Left ventricle myocardium superior (tissue), 1 donor: Measurements from ENCODE around the gene LYPD6B. TPM values are rescaled to one million over a fixed set of nuclear protein-coding genes. Genes with fewer than 3 reads are reported as not detected.

Source experiments
- ATAC-seq: fragments of 200-7000 bp; cut with Tn5 transposase; one replicate; pipeline ENCODE4 v1.9.1; 2020; ENCODE audit warnings: mild to moderate bottlenecking, moderate library complexity
- DNase-seq: peaks from one replicate; pipeline ENCODE4 v3.0.0-alpha.2; 2020
- intact Hi-C: fragments of 100-400 bp; cut with micrococcal nuclease; formaldehyde crosslinking; loops from one replicate; pipeline ENCODE4 v1.11.0; 2022
- total RNA-seq: library from RNA; stranded (reverse); fragmentation: NEBNext Ultra II Directional; extraction: Animal tissue kit (Norgen Biotek cat#: 25700); gene quantifications from one replicate; pipeline ENCODE4 v1.2.1, GENCODE V29; 2021
- donor health status: DM: no; HTN: yes; CAD: no; lungs with severe emphysema.

The LYPD6B gene
- total RNA-seq, 1 donor from 2014 or later, result not detected

DNA sequence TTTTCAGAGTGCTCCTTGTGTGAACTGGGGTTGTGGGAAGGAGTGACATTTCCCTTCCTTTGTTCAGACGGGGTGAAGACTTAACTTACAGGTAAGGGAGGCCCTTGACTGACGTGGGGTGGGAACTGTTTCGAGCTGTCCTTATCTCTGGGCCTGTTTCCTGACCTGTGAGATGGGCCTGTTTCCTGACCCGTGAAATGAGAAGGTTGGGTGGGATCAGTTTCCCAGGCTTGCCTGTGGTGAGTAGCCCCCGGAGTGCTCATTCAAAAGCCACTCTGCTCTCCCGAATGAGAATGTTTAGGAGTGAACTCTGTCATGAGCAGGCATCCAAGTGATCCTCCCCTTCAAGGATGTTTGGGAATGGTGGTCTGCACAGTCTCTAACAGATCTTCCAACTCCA, 4.1 kb upstream of the LYPD6B start:
- DNase-seq (no peak), ATAC-seq (no peak)
- intact Hi-C loops, result no loop called here

DNA sequence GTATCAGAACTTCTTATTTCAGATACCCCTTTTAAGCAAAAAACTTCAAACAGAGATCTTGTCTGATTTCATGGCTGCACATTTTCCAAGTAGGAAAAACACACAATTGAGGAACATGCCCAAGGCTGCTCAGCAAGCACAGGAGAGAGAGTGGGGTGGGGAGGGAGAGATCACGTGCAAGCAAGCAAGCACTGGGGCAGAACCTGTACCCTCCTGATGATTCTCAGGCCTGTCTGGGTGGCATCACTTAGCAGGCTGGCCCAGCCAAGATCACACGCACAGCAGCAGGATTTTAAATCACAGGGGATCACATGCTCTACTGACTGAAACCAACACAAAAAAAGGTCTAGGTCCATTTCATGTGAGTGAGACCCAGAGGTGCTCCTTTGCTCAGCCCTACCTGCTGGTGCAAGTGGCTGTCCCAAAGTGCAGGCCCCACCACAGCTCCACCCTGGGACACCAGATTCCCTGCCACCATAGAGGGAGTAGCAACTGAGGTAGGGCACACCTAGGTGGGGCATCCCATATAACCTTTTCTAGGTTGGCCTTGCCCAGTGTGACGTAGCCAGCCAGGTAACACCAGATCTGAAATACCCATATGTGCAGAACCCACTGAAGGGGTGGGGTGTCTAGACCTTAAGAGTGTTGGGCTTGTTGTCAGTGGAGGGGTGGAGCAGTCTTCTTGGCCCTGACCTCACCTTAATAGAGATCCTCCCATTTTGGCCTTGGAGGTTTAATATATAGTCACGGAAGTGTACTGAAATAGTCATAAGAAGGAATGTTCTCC, 1.8 kb upstream of the LYPD6B start:
- intact Hi-C loops, result no loop called here
- DNase-seq (no peak), ATAC-seq (no peak)

DNA sequence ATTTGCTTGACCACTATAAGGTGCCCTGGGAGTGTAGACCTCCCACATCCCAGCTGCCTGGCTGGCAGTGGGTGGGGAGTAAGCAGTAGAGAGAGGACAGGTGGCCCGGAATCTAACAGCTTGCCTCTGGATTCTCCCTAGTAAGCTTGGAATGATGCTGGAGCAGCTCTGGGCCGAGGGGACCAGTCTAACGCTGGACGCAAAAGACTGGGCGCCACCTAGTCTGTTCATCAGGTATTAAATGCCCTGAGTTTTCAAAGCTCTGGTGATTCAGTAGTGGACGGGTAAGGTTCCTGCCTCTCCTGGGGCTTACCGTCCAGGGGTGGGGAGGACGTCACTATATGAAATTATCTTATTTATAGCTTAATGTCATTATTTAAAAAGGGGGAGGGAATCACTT, 648 bp upstream of the LYPD6B start:
- intact Hi-C loops, result no loop called here
- ATAC-seq (no peak), DNase-seq (no peak)

DNA sequence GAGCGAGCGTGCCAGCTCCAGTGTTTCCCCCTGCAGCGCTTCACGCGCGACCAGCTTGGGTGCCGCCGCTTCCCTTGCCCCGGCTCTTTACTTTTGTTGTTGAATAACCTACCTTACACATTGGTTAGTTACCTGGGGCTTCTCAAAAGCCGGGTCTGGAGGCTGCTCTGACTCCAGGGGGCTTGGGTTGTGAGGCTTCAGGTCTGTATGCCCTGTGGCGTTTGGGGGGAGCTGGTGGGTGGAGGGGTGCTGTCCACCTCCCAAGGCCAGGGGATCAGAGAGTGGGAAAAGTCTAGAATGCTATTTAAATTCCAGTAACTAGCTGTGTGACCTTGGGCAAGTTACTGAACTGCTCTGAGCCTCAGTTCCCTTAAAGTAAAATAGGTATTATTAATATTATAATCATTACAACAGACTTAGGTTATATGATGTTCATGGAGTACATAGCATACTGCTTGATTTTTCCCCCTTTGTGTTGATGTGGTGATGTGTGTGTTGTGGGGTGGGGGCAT, 770 bp downstream of the LYPD6B start:
- intact Hi-C loops, result no loop called here
- ATAC-seq (no peak), DNase-seq (no peak)

DNA sequence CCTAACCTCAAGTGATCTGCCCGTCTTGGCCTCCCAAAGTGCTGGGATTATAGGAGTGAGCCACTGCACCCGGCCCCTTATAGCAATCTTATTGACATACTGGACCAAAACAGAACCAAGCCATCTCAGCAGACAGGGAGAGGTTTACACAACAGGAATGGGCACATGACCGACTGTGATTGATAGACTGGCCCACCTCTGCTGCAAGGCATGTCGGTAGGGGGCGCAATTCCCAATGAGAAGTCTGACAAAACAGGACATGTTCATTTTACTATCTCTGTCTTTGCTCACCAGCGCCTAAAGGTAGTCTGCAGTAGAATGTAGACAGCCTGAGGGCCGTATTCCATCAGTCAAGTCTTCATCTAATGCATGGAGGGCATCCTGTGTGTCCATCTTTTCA, 2.0 kb downstream of the LYPD6B start:
- no peak for ATAC-seq
- intact Hi-C loops, result no loop called here
- no peak for DNase-seq

DNA sequence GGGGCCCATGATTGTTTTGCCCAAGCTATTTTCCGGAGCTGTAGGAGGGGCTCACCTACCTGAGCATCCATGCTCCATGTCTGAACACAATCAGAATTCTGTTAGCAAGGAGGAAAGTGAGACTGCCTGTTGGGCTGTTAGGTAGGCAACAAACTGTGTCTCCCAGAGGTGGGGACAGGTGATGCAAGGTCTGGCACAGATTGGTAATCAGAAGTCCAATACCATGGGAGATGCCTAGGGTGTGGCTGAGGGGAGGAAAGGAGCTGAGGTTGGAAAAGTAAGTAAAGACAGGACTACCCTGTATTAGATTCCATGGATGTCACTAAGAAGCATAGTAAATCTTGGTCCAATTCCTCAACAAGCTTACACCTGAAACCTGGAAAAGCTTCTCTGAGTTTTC, 3.0 kb downstream of the LYPD6B start:
- DNase-seq (no peak), ATAC-seq (no peak)
- intact Hi-C loops, result no loop called here

DNA sequence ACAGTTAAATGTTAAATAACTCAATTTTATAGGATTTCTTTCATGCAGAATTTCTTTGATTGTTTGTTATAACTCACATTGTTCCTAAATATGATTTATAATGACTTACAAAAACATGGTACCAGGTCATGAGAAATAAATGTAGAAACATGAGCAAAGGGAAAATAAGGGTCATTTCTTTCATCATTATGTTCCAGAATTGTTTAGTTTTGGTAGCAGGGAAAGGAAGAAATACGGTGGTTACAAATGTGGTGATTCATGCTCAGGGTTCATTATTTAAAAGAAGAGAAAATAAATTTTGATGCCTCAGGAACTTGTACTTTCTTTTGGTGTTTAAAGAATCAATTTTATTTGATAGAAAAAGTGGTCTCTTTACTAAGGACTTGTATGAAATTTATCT, 4.4 kb downstream of the LYPD6B start:
- intact Hi-C loops, result no loop called here
- ATAC-seq, result no peak
- no peak for DNase-seq

DNA sequence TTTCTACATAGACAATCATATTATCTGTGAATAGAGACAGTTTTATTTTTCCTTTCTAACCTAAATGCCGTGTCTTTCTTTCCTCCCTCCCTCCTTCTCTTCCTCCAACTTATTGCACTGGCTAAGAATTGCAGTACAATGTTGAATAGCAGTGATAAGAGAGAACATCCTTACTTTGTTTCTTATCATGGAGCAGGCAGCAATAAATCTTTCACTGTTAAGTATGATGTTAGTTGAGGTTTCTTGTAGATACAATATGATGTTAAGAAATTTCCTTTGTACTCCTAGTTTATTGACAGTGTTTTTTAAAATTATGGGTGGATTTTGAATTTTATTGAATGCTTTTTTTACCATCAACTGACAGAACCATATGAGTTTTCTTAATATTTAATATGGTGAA, 6.0 kb downstream of the LYPD6B start:
- no peak for ATAC-seq
- intact Hi-C loops, result no loop called here
- no peak for DNase-seq

DNA sequence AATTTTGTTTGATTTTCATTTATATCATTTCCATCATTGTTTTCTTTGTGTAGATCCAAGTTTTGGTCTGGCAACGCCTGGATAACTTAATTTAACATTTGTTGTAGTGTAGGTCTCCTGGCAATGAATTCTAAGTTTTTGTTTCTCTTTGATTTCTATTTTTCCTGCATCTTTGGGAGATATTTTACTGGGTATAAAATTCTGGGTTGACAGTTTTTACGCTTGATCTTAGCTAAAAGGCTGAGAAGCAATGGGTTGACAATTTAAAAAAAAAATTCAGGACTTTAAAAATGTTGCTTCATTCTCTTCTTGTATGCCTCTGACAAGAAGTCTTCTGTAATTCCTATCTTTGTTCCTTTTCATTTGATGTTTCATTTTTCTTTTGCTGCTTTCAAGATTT, 8.6 kb downstream of the LYPD6B start:
- no peak for ATAC-seq
- intact Hi-C loops, result no loop called here
- DNase-seq, result no peak

DNA sequence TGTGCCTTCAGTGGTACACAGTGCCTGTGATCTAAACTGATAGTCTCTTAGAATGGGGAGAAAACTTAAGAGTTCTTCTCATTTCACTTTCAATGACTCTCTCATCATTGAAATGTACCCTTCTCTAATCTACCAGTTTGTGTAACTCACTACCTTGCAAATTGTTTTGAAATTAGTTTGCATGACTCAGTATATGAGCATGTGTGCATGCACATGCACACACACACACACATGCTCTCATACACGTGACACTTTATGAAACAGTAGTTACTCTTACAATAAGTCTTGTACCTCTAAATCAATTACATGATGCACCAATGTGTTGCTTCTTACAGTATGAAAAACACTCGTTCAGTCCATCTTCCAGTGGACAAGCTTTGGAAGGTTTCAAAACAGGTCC, 10.6 kb downstream of the LYPD6B start:
- ATAC-seq (no peak), DNase-seq (no peak)
- intact Hi-C loops, result no loop called here

DNA sequence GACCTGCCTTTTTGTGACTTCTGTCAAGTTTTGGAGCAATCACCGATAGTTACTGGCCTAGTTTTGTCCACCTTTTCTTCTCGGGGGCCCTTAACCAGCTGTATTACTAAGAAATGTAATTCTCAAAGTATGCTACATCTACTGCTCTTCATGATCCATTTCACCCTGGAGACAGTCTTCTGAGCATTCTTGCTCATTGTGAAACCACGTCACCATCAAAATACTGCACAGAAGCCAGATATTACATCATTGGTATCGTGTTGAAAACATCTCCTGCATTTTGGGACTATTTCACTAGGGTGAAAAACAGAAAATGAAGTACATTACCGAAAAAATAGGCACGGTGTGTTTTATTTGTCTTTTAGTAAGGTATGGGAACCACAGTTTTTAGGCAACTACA, 11.7 kb downstream of the LYPD6B start:
- ATAC-seq (no peak), DNase-seq (no peak)
- intact Hi-C loops, result no loop called here

DNA sequence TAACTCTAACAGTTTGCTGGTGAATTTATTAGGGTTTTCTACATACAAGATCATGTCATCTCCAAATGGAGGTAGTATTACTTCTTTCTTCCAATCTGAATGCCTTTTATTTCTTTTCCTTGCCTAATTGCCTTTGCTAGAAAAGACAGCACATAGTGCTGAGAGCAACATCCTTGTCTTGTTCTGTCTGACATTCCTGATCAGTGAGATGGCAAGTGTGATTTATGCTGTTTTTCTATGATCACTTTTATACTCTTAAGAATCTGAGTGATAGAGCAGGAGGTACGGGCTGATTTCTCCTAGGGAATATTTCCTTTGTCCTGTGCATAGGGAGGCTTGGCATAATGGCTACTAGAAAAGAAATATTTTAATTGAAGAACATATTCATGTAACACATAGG, 17.3 kb downstream of the LYPD6B start:
- intact Hi-C loops, result no loop called here
- DNase-seq (no peak), ATAC-seq (no peak)

DNA sequence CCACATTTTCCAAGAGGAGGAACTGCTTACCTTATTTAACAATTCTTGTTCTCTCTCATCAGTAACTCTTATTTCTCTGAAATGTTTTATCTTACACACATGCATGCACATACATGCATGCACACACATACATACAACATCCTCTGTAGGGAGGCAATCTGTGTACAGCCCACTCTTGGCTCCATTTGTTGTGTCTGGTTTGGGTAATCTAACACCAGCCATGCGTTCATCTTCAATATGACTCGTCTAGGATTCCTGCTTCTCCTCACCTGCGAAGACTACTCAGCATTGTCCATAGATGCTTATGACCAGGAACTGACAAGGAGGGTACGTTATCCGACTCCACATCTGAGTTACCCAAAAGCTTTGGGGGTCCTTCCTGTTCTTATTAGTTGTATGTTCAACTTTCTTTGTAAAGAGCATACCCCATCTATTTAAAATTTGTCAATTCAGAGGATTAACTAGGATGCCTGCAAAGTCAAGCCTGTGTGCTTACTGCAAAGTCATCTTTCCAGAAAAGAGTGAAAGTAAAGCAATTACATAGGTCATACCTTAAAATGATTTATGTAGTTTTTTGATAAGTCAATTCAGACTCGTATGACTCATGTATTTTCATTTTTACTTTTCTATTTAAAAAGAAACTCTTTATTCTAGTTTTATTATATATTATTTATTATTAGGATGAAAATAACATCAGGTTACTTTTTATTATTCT, 18.2 kb downstream of the LYPD6B start:
- DNase-seq (no peak), ATAC-seq (no peak)
- intact Hi-C loops, result no loop called here

DNA sequence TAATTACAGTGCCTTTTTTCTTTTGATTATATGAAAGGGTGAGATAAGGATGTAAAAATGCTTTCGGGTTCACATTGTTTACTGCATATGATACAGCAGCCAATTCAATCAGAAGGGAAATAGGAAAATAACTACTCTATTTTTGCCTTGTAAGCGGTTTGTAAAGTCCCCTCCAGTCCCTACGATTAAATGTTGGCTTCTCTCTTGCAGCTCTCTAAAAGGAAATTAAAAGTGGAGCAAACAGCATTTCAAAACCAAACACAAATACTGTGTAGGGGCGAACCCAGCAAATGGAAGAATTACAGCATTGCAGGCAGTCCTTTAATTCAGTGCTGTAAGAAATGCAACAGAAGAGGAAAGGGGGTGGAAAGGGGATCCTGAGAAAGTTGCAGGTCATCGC, 18.9 kb downstream of the LYPD6B start:
- intact Hi-C loops, result no loop called here
- DNase-seq (no peak), ATAC-seq (no peak)

DNA sequence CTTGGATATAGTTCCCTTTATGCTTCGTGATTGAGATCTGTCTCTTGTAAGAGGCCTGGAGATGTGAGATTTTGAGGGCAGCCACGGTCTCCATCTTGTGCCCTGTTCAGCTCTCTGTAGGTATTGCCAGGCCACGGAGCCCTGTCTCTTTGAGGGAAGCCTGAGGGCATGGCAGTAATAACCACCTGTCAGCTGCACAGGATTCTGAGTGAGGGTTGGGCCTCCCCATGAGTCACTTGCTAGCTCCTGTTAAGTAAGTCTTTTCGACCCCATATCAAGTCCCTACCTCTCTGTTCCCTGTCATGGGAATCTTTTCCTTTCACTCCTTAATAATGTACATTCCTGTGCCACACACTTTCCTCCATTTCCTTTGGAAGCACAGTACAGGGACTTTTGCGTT, 20.4 kb downstream of the LYPD6B start:
- DNase-seq, result no peak
- no peak for ATAC-seq
- intact Hi-C loops, result no loop called here

DNA sequence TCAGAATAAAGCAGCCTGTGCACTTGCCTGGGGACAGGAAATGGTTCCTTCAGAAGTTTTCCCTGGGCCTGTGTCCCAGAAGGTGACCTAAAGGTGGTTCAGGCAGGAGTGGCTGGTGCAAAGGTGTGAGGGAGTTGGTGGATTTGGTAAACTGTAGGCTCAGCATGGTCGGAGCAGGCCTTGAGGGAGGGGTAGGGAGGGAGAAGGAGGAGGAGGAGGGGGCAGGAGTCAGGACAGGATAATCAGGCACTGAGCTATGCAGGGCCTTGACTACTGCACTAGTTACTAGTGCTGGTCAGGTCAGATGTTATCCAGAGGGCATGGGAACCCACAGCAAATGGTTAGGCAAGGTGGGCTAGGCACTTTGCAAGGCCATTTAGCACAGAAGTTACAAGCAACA, 21.3 kb downstream of the LYPD6B start:
- no peak for ATAC-seq
- DNase-seq, result no peak
- intact Hi-C loops, result no loop called here

DNA sequence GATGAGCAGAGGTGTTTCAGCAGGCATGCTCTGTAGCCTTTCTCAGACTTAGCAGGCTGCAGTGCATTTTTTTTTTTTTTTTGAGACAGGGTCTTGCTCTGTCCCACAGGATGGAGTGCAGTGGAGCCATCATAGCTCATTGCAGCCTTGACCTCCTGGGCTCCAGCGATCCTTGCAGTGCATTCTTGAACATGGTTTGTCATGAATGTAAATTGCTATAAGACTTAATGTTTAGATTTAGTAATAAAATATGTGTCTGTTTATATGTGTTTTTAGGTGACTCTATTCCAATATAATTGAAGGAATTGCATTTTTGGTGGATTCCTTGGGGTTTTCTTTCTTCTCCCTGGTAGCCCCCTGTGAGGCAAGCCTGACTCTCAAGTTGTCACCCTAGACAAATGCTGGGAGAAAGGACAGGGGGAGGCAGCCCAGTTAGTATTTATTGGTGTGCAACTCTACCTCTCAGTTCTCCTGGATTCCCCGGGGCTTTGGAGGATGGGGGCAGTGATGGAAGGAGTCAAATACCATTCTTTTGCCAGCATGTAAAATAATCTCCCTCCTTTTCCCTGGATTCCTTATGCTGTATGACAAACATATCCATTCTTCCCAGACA, 22.7 kb downstream of the LYPD6B start:
- ATAC-seq (no peak), DNase-seq (no peak)
- intact Hi-C loops, result no loop called here

DNA sequence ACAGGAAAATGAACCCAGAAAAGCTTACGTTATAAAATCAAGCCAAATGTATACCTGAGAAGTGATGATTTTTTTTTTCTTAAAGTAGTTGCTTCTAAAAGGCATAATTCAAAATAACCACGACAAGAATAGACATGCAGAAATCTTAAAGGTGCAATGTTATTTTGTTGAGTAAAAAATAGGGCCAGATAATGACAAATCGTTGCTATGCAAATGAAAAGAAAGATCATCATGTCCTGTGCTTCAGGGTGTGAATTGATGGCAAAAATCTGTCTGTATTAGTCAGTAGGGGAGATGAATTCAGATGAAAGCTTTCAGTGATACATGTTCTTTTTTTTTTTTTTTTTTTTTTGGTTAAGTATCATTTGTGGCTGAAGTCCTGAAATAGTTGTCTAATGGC, 24.0 kb downstream of the LYPD6B start:
- DNase-seq, result no peak
- ATAC-seq, result no peak
- intact Hi-C loops, result no loop called here

DNA sequence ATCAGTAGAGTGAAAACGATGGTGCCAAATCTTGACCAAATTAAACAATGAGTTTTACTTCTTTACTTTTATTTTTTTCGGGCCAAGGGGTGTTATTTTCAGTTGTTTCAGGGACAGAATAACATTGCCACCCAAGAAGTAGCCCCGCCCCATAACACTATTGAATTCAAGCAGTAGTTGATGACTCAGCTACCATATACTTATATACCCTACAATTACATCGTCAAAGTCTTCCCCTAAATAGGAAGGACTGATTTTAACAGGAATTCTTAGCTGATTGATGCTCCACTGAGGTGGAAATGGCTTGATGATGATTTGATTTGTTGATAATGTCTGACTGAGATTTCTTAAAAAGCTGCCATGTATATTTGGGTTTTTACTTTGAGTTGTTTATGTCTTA, 24.7 kb downstream of the LYPD6B start:
- no peak for ATAC-seq
- intact Hi-C loops, result no loop called here
- DNase-seq, result no peak

DNA sequence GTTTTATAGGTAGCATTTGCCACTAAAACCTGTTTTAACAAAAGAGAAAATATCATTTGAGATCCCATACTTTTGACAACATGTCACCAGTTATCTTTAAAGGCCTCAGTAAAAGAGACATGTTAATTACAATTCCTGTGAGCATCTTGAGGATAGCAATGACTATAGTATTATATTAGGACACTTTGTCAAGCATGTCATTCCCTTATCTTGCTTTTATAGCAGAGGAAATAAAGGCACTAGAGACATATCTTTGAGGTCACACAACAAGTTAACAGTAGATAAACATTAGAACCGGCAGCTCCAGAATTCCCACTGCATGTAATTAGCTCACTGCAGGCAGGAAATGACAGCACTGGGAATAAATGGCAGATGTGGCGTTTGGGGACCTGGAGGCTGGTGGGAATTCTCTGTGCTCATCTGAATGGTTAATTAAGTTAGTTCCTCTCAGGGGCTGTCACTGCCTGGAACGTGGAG, 25.9 kb downstream of the LYPD6B start:
- intact Hi-C loops, result no loop called here
- ATAC-seq (no peak), DNase-seq (no peak)
